Stimulated activated CD4-positive, alpha-beta T cell treated with anti-CD3 and anti-CD28 coated beads, Interleukin-12 subunit alpha, Interleukin-12 subunit beta, amount 100 ng/mL, for 4 hours (primary cell): ENCODE data around the gene TNIP2.
"Not testable (repeated sequence)": the region's sequence is repeated elsewhere in the genome, so short reads cannot be mapped to it uniquely, and the experiment has no call there.

ENCODE experiments used
- DNase-seq: peaks from one replicate; pipeline ENCODE4 v3.0.0-alpha.2; 2020

The TNIP2 gene

DNA sequence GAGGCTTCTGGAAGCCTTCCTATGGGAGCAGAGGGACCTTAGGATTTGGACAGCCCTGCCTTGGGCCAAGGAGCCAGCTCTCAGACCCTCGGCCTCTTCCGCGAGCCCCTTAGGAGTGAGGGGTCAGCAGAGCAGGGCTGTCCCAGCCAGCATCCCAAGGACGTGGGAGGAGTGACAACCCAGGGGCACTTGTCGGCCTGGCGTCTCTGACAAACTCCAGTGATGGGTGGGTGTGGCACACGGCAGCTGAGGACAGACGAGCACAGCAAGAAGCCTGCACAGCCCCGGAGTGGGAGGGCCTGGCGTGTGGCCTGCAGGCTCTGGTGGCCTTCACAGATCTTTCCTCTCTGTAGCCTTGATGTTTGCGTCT, 11.6 kb upstream of the TNIP2 start:
- no peak for DNase-seq

DNA sequence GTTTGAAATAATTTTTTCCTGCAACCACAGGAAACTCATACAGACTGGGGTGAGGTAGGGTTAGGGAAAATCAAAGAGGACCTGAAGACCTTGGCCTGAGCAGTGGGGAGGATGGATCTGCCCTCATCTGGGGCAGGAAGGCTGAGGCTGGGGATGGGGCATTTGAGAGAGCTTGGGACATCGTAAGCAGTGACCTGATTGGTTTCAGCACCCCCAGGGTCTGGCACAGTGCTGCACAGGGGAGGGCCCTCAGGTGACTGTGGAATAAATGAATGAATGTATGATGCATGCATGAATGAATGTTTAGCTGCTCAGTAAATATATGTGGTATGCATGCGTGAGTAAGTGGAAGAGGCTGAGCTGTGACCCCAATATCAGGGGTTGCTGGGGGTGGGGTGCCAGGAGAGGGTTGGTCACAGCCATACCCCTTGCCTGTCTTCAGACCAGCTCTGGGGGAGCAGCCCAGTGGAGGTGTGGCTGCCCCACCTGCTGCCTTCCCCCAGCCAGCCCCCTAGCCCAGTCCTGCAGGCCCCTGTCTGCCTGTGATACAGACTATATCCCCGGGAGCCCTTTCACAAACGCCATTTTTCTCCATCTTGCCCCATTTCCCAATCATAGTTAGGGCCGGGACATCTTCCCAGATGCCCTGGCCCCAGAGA, 11.0 kb upstream of the TNIP2 start:
- DNase-seq: no peak

DNA sequence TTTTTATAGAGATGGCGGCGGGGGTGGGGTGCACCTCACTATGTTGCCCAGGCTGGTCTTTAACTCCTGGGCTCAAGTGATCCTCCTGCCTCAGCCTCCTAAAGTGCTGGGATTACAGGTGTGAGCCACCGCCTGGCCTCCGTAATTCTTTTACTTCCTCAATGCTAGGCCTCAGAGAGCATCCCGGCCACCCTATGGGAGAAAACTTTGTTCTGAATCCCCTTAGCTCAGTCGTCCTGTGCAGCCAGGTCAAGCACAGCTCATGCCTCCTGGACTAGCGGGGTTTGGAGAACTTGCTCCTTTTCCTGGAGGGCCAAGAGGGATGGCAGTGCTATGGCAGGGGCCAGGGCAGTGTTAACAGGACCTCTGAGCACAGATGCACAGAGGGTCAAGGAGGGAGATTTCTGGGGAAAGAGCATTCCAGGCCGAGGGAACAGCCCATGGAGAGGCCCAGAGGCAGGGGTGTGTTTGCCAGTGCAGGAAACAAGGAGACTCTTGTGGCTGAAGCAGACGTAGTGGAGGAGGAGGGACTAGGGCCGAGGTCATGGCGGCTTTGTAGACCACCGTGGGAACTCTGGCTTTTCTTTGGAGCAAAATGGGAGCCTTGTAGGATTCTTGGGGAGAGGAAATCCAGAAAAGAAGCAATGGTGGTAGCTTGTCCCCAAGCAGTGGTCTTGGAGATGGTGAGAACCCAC, 9.8 kb upstream of the TNIP2 start:
- no peak for DNase-seq

DNA sequence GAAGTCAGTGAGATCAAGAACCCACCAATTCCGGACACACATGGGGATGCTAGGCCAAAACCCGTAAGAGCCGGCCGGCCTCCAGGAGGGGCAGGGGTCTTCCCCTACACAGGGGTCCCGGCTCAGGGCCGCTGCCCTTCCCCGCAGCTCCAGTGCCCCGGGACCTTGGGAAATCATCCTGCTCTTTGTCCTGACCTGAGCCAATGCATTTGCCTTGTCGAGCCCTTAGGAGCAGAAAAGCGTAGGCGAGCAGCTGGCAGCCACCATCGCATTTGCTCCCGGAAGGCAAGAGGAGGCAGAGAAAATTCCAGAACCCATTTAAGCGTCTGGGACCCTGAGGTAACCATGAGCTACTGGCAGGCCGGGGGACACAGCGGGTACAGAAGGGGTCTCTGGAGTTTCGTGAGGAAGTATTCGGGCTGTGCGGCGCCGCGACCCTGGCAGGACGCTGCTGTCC, 7.4 kb upstream of the TNIP2 start:
- DNase-seq: no peak

DNA sequence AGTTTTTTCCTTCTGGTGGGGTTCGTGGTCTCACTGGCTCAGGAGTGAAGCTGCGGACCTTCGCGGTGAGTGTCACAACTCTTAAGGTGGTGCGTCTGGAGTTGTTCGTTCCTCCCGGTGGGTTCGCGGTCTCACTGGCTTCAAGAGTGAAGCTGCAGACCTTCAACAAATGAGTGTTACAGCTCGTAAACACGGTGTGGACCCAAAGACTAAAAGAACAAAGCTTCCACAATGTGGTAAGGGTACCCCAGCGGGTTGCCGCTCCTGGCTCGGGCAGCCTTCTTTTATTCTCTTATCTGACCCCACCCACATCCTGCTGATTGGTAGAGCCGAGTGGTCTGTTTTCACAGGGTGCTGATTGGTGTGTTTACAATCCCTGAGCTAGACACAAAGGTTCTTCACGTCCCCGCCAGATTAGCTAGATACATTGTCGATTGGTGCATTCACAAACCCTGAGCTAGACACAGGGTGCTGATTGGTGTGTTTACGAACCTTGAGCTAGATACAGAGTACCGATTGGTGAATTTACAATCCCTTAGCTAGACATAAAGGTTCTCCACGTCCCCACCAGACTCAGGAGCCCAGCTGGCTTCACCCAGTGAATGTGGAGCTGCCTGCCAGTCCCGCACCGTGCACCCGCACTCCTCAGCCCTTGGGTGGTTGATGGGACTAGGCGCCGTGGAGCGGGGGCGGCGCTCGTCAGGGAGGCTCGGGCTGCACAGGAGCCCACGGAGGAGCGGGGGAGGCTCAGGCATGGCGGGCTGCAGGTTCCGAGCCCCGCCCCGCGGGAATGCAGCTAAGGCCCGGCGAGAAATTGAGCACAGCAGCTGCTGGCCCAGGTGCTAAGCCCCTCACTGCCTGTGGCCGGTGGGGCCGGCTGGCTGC, 6.6 kb upstream of the TNIP2 start:
- not testable (repeated sequence) for DNase-seq

DNA sequence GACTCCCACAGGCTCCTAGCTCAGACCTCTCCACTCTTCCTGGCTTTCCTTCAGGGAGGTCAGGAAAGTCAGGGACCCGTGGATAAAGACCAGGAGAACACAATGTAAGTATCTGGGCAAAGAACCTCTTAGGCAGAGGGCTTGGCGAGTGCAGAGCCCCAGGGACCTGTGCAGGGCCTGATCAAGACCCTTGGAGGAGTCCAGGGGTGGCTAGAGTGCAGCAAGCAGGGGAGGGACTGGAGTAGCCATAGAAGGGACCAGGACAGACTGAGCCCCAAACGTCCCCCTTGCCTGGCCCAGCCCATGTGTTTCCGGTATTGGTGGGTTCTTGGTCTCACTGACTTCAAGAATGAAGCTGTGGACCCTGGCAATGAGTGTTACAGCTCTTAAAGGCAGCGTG, 5.9 kb upstream of the TNIP2 start:
- no peak for DNase-seq

DNA sequence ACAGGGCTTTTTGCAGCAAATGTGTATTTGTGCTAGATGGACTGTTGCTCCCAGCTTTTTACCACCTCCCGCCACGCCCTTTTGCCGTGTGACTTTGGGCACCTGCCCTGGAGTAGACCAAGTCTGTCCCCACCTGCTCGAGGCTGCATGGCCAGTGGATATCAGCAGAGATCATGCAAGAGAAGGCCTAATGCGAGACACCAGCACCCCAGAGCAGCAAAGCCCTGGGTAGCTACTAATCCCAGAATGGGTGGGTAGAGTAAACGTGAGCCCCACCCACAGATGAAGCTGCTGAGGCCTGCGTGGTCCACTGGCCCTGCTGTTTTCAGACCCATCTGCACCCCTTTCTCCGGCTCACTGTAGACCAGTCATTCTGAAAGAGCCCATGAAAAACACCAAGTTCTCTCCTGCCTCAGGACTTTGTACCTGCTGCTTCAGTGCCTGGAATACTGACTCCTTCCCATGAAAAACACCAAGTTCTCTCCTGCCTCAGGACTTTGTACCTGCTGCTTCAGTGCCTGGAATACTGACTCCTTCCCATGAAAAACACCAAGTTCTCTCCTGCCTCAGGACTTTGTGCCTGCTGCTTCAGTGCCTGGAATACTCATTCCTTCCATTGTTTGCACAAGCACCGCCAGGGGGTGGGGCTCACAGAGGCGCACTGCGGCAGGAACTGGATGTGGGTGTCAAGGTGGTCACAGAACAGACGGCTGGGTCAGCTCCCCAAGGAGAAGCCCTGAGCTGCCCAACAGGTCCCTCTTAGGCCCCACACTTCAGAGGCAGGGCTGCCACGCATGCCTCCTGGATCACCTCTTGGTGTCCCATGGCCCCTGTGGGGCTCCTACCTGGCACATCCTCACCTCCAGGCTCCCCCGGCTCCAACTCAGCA, 5.1 kb upstream of the TNIP2 start:
- no peak for DNase-seq

DNA sequence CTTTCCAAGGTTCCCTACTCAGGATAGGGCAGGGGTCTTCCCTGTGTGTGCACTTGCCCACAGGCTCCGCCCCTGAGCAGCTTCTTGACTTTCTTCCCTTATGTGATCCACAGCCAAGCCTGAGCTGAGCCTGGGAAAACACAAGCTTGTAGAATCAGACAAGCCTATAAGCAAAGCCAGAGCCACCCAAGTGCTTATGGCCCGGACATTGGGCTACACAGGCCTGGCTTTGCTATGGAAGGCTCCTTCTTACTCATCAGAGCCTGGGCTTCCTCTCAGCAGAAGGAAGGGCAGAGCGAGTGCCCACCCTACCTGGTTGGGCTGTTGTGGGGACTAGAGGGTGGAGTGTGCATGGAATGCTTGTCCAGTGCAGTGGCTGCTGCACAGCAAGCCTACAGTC, 1.3 kb upstream of the TNIP2 start:
- no peak for DNase-seq

DNA sequence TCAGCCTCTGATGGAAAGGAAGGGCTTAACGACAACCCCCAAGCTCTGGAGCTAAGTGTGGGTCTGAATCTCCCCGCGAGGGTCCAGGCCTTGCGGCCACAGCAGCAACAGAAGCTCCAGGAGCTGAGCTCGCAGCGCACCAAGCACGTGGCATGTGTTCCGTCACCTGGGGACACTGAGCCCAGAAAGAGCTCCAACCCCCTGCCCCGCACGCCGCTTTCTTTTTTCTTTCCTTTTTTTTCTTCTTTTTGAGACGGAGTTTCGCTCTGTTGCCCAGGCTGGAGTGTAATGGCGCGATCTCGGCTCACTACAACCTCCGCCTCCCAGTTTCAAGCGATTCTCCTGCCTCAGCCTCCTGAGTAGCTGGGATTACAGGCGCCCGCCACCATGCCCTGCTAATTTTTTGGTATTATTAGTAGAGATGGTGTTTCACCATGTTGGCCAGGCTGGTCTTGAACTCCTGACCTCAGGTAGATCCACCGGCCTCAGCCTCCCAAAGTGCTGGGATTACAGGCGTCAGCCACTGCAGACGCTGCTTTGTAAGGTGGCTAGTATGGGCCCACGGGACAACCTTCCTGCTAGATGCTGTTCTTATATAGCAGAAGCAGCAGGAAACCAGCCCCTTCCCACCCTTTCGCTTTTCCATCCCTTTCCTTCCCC, 685 bp upstream of the TNIP2 start:
- no peak for DNase-seq

DNA sequence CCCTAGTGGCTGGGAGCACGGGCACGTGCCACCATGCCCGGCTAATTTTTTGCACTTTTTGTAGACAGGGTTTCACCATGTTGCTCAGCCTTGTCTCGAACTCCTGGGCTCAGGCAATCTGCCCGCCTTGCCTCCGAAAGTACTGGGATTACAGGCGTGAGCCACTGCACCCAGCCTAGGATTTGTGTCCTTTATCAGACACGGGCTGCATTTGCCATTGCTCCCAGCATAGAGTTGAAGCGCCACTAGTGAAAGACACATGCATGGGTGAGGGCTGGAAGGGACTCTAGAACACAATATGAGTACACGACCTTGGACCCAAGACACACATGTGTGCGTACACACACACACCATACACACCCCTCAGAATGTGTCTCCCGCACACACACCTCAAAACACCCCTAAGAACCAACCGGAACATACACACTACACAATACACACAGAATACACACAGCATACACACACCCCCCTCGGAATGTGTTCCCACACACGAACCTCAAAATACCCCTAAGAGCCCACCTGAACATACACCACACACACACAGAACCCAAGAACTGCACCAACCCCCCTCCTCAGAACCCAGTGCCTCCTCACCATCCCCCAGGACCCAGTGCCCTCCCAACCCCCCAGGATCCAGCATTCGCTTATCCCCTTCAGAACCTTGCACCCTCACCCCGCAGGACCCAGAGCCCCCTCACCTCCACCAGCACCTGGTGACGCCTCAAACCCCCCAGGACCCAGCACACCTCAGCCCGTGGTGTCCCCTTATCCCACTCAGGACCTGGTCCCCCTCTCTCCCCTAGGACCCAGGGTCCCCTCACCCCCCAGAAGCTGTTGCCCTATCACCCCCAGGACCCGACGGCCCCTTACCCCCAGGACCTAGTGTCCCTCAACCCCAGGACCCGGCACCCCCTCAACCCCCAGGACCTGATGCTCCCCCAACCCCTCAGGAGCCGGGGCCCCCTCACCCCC, 1.0 kb downstream of the TNIP2 start:
- DNase-seq: no peak

DNA sequence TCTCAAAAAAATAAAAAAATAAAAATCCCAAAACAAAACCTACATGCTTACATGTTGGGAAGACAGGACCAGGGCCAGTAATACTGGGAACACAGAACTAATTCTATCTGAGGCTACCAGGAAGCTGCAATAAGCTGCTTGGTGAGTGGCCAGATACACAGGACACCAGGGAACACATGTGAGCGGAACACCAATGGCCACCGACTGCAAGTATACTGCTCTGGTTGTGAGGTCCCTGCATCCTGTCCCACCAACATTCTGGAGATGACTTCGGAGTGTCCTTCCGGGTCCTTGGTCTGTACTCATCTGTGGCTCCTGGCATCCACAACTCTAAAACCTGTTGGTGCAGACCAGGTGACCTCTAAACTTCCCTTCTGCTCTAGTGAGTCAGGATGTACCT, 2.7 kb downstream of the TNIP2 start:
- no peak for DNase-seq

DNA sequence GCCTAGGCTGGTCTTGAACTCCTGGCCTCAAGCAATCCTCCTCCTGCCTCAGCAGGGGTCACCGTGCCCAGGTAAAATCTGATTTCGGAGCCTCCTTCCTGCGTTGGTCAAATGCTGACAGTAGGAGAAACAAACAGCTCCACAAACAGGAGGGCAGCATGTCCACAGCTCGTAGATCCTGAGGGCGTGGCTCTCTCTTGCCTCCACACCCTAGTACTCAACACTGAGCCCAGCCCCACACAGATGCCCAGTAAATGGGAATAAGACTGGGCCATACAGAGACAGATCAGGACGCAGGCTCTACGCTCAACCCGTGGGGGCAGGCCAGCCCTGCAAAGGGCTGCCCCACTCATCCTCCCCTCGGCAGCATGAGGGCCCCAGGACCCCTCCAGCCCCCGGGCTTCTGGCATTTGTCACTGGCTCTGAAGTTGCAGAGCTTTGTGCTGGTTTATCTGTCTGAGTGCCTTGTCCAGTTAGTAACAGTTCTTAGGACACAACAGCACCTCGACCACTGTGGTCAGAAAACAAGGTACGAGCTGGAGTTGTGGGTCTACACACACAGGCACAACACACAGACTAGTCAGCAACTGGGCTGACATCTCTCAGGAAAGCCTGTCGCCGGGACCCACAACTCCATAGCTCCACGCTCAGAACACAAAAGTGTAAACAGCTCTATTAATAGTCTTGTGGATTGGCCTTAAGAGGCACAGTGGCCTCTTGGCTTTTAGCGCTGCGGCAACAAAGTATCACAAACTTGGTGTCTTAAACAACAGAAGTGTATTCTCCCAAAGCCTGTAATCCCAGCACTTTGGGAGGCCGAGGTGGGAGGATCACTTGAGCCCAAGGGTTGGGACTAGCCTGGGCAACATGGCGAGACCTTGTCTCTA, 5.2 kb downstream of the TNIP2 start:
- DNase-seq: no peak

DNA sequence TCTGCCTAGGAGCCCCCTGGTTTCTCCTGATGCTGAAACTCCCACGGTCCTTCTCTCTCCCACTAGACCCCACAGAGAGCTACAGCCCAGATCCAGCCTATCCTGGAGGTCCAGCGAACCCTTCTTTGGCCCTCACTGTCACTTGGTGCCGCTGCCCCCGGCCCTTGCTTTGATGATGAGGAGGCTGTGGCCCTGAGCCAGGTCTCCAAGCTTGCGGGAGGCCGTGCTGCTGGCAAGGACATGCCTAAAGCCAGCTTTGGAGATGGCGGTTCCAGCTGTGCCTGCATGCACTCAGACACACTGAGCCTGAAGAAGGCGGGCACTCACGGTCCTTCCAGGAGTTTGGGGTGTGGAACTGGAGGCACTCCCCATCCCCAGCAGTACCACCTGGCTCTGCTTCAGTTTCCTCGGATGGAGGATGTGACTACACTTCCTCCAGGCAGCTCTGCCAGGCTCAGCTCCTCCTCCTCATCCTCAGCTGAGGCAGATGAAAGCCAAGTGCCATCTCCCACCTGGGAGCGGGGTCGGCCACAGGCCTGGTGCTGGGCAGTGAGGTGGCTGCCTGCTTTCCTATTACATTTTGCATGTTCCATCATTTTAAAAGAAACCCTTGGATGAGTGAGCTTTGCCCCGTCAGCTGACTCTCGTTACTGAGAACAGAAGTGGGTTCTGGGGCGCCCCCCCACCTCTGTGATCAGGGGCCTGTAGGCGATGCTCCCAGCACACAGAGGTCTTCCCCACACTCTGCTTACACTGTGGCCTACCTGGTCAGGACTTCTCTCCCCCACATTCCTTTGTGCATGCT, 9.0 kb downstream of the TNIP2 start:
- no peak for DNase-seq

DNA sequence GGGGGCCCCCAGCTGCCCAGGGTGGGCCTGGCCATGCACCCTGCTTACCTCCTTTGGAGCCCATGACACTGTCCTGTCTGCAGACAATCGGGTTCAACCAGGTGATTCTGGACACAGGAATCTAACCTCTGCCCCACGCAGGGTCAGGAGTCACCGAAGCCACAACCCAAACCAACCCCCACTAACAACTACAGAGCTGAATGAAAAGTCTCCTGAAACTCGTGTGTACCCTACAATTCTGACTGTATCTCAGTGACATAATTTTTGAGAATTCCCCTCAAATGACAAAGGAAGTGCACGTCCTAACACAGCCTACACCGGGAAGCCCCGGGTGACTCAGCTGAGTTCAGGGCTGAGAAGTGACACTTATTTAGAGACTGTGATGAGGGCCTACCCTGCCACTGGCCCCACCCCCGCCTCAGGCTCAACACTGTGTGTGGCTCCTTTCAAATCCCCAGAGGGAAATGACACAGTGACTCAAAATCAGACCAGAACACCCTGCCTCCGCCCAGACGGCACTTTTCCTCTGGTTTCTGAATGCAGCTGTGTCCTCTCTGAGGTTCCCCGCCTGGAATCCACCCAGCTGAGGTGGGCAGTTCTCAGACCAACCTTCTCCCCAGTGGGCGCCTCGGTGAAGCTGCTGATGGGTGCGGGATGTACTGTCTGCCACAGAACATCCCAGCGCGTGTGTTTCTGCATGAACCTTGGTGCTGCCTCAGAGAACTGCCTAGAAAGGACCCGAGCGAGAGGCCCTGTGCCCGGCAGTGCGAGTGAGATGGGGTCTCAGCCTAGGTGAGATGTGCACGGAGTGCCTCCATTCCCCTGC, 9.9 kb downstream of the TNIP2 start:
- DNase-seq: peak; percentile 88

DNA sequence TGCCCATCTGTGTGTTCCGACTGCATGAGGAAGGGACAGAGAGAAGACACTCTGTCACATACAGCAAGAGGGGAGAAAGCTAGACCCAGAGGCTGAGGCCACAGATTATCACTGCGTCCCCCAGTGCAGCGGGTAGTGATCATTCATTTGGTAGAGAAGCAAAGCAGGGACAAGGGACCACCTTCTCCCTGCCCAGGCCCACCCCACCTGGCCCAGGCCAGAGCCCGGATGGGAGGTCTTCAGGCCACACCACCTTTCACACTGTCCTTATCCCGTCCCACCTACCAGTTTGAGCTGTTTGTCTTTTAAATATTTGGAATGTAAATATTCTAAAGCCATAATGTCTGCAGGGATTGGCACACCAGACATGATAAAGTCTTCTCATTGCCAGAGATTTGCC, 10.6 kb downstream of the TNIP2 start:
- no peak for DNase-seq

DNA sequence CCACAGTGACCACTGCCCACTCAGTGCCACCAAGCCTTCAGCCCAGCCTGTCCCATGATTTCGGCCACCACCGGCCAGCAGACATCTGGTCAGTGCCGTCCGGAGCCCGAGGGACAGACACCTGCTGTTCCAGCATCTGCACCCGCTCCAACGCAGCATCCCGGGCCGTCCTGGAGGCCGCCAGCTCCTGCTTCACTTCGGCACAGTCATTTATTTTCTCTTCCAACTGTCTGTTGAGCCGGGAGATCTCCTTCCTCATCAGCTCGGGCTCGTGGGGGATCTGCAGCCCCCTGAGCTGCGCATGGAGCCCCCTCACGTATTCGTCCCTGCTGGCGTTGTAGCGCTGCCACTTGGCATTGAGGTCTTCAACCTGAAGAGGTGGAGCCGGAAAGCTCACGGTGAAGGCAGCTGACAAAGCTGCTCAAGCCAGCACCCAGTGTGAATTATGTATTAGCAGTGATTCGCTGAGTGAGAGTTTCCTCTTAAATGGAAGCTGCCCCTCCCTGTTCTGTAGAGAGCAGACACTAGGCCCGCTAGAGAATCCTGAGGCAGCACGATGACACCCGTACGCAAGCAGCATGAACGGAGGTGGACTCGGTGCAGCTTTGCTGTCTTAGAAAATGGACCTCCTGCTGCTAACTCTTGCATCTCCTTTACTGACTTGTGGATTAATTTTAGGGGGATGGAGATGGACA, 11.4 kb downstream of the TNIP2 start:
- no peak for DNase-seq
